Measurements from ENCODE around the gene ZNF746.

DNA sequence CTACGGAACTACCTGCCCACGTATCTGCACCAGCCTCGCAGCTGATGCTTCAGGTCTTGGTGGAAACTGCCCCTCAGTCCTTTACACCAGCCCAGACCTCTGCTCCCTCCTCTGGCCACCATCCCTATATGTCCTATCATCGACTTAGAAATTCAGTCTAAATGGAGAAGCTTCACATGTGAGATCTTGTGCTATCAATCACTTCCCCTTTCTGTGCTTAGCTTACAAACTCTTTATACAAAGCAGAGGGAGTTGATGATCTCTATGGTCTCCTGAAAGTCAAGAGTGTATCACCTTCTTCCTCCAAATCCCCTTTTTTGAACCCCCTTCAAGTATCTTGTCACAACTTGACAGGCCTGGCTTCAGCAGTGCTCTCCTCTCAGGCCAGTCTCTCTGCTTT lies 67.4 kb downstream of the ZNF746 start:
- TF ChIP-seq, protein P1, sequence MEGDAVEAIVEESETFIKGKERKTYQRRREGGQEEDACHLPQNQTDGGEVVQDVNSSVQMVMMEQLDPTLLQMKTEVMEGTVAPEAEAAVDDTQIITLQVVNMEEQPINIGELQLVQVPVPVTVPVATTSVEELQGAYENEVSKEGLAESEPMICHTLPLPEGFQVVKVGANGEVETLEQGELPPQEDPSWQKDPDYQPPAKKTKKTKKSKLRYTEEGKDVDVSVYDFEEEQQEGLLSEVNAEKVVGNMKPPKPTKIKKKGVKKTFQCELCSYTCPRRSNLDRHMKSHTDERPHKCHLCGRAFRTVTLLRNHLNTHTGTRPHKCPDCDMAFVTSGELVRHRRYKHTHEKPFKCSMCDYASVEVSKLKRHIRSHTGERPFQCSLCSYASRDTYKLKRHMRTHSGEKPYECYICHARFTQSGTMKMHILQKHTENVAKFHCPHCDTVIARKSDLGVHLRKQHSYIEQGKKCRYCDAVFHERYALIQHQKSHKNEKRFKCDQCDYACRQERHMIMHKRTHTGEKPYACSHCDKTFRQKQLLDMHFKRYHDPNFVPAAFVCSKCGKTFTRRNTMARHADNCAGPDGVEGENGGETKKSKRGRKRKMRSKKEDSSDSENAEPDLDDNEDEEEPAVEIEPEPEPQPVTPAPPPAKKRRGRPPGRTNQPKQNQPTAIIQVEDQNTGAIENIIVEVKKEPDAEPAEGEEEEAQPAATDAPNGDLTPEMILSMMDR (IDR thresholded peaks at IDR 0.05): no peak
- no peak for TF ChIP-seq POLR2A (IDR thresholded peaks at IDR 0.05)

Measured in testis (tissue), 2 donors.